ENCODE data around the gene METAP2. TPM values are rescaled to one million over a fixed set of nuclear protein-coding genes. Genes with fewer than 3 reads are reported as not detected.
"Not testable (repeated sequence)": the region's sequence is repeated elsewhere in the genome, so short reads cannot be mapped to it uniquely, and the experiment has no call there.

METAP2 gene
- polyA plus RNA-seq, 1 experiment: 135 TPM

GRCh38 chr12:95445884-95446505 is 28.0 kb upstream of the METAP2 start:
- H3K4me3 ChIP-seq (ENCODE audit: low read depth, low read length): no peak overlapping the region
- DNase-seq (ENCODE audit: low read depth, low spot score): no peak
- ChIA-PET POLR2A (interaction anchor here (1.1 kb wide), 1 partner anchor 28 kb away, joined by 6 read pairs; the partner anchor contains the start of gene METAP2), CTCF (no interaction called here)
- H3K27me3 ChIP-seq (ENCODE audit: control insufficient read depth, insufficient read depth, low read length): no peaks in the 10 kb centered on the region
- TF ChIP-seq CTCF (IDR thresholded peaks at IDR 0.05; ENCODE audit: low read depth, low read length): no peak
- H3K9me3 ChIP-seq (ENCODE audit: control insufficient read depth, insufficient read depth, low read length): peaks cover 5% of the 10 kb centered on the region
- H3K27ac ChIP-seq (ENCODE audit: low read depth, low read length): no peak overlapping the region

- ChIA-PET CTCF (no interaction called here), POLR2A (interaction anchor here (1.1 kb wide), 1 partner anchor 27 kb away, joined by 6 read pairs; the partner anchor contains the start of gene METAP2)
- Histone ChIP-seq H3K27ac (ENCODE audit: low read depth, low read length) (no peak overlapping the region), H3K4me3 (ENCODE audit: low read depth, low read length) (0 out of 2 replicates have a peak overlapping the region, but pooled peaks have one; percentile 17), H3K9me3 (ENCODE audit: control insufficient read depth, insufficient read depth, low read length) (peaks cover 5% of the 10 kb centered on the region), H3K27me3 (ENCODE audit: control insufficient read depth, insufficient read depth, low read length) (no peaks in the 10 kb centered on the region)
- DNase-seq (ENCODE audit: low read depth, low spot score): no peak
- no peak for TF ChIP-seq CTCF (IDR thresholded peaks at IDR 0.05; ENCODE audit: low read depth, low read length)
Measured at GRCh38 chr12:95446506-95446900, 27.4 kb upstream of the METAP2 start.

GRCh38 chr12:95449656-95450055 is 24.3 kb upstream of the METAP2 start:
- H3K27ac ChIP-seq (ENCODE audit: low read depth, low read length); DNase-seq (ENCODE audit: low read depth, low spot score); H3K4me3 ChIP-seq (ENCODE audit: low read depth, low read length); POLR2A ChIA-PET; H3K9me3 ChIP-seq (ENCODE audit: control insufficient read depth, insufficient read depth, low read length); CTCF ChIA-PET; H3K27me3 ChIP-seq (ENCODE audit: control insufficient read depth, insufficient read depth, low read length): not testable (repeated sequence)

GRCh38 chr12:95452501-95452900 is 21.5 kb upstream of the METAP2 start:
- POLR2A ChIA-PET; DNase-seq (ENCODE audit: low read depth, low spot score); H3K27me3 ChIP-seq (ENCODE audit: control insufficient read depth, insufficient read depth, low read length); H3K27ac ChIP-seq (ENCODE audit: low read depth, low read length); H3K9me3 ChIP-seq (ENCODE audit: control insufficient read depth, insufficient read depth, low read length); H3K4me3 ChIP-seq (ENCODE audit: low read depth, low read length): not testable (repeated sequence)
- CTCF ChIA-PET: interaction anchor here (0.6 kb wide), 1 partner anchor 238 kb away, joined by 4 read pairs; no protein-coding TSS in a partner anchor

- DNase-seq (ENCODE audit: low read depth, low spot score); H3K27me3 ChIP-seq (ENCODE audit: control insufficient read depth, insufficient read depth, low read length); H3K27ac ChIP-seq (ENCODE audit: low read depth, low read length); H3K4me3 ChIP-seq (ENCODE audit: low read depth, low read length); POLR2A ChIA-PET; CTCF ChIA-PET: not testable (repeated sequence)
- peaks cover 14% of the 10 kb centered on the region; the same call in 1 of the 2 replicates for H3K9me3 ChIP-seq (ENCODE audit: control insufficient read depth, insufficient read depth, low read length)
Measured at GRCh38 chr12:95453881-95454280, 20.1 kb upstream of the METAP2 start.

- DNase-seq (ENCODE audit: low read depth, low spot score); H3K27me3 ChIP-seq (ENCODE audit: control insufficient read depth, insufficient read depth, low read length); CTCF ChIA-PET; POLR2A ChIA-PET; H3K27ac ChIP-seq (ENCODE audit: low read depth, low read length); H3K4me3 ChIP-seq (ENCODE audit: low read depth, low read length): not testable (repeated sequence)
- H3K9me3 ChIP-seq (ENCODE audit: control insufficient read depth, insufficient read depth, low read length): peaks cover 19% of the 10 kb centered on the region; the same call in 1 of the 2 replicates
Measured at GRCh38 chr12:95454780-95455215, 19.2 kb upstream of the METAP2 start.

GRCh38 chr12:95457605-95458004 is 16.3 kb upstream of the METAP2 start:
- POLR2A ChIA-PET; CTCF ChIA-PET; H3K27ac ChIP-seq (ENCODE audit: low read depth, low read length); DNase-seq (ENCODE audit: low read depth, low spot score); H3K27me3 ChIP-seq (ENCODE audit: control insufficient read depth, insufficient read depth, low read length); H3K4me3 ChIP-seq (ENCODE audit: low read depth, low read length): not testable (repeated sequence)
- peaks cover 19% of the 10 kb centered on the region; the same call in 1 of the 2 replicates for H3K9me3 ChIP-seq (ENCODE audit: control insufficient read depth, insufficient read depth, low read length)
